Spleen (tissue), 11 donors: ENCODE results near the gene STAT3. TPM values are rescaled to one million over a fixed set of nuclear protein-coding genes. Genes with fewer than 3 reads are reported as not detected.

Experiments used
- DNase-seq: peaks from one replicate; pipeline ENCODE4 v3.0.0-alpha.2; 2020
- H3K27ac ChIP-seq, 8 donors: fragments of 200-600 bp; sonication (generic) in 7 of 8; 1 replicate in 4 of 8; 2 replicates in 4 of 8; pipeline versions ENCODE4 v1.5.0 to v1.8.0; 2016 to 2021; ENCODE audit warnings: inconsistent platforms in 4 of 8, mild to moderate bottlenecking in 4 of 8, moderate library complexity in 1 of 8
- H3K27me3 ChIP-seq, 7 donors: fragments of 200-600 bp; sonication (generic) in 6 of 7; replicated peaks in 1 of 7; 1 replicate in 4 of 7; 2 replicates in 3 of 7; pipeline versions ENCODE4 v1.5.0 to v1.8.0; 2016 to 2021; ENCODE audit warnings: inconsistent platforms in 3 of 7, mild to moderate bottlenecking in 1 of 7
- H3K36me3 ChIP-seq, 6 donors: fragments of 200-600 bp; sonication (generic) in 5 of 6; 1 replicate in 4 of 6; 2 replicates in 2 of 6; pipeline versions ENCODE4 v1.5.0 to v1.8.0; 2016 to 2021; ENCODE audit warnings: inconsistent platforms in 2 of 6
- H3K4me1 ChIP-seq, 6 donors: fragments of 200-600 bp; sonication (generic) in 5 of 6; 1 replicate in 3 of 6; 2 replicates in 3 of 6; pipeline versions ENCODE4 v1.5.0 to v1.8.0; 2016 to 2021; ENCODE audit warnings: inconsistent platforms in 3 of 6
- H3K4me3 ChIP-seq, 8 donors: fragments of 200-600 bp; sonication (generic) in 7 of 8; 1 replicate in 4 of 8; 2 replicates in 4 of 8; pipeline versions ENCODE4 v1.5.0 to v1.8.0; 2016 to 2021; ENCODE audit warnings: inconsistent platforms in 4 of 8, mild to moderate bottlenecking in 4 of 8, moderate library complexity in 2 of 8
- H3K9me3 ChIP-seq, 8 donors: fragments of 200-600 bp; sonication (generic) in 7 of 8; 1 replicate in 4 of 8; 2 replicates in 4 of 8; pipeline versions ENCODE4 v1.5.0 to v1.8.0; 2016 to 2021; ENCODE audit warnings: inconsistent platforms in 4 of 8
- CTCF ChIP-seq, 11 experiments: fragments of 200-600 bp in 7 of 11; fragments of 450-650 bp in 4 of 11; sonication (generic) in 4 of 11; IDR thresholded peaks in 8 of 11; conservative IDR thresholded peaks in 3 of 11; 1 replicate in 7 of 11; 2 replicates in 4 of 11; pipeline versions ENCODE4 v1.4.0 to v1.8.0; 2016 to 2021; ENCODE audit warnings: antibody characterized with exemption in 11 of 11, inconsistent platforms in 4 of 11, mild to moderate bottlenecking in 1 of 11
- POLR2A ChIP-seq, 3 donors: fragments of 450-650 bp; IDR thresholded peaks; one replicate each; pipeline ENCODE4 v1.5.1; 2017; ENCODE audit warnings: antibody characterized with exemption in 3 of 3, mild to moderate bottlenecking in 1 of 3
- POLR2AphosphoS5 ChIP-seq, 3 donors: sonication (generic); formaldehyde crosslinking; IDR thresholded peaks; one replicate each; pipeline ENCODE4 v1.5.1; 2017; ENCODE audit warnings: antibody characterized with exemption in 3 of 3
- WGBS, 5 donors: extraction: QIAGEN DNeasy Blood & Tissue Kit in 3 of 5; methylation state at CpG; one replicate each; pipeline versions ENCODE4 v1.1.5 to v1.1.7; 2013 to 2018; 5-methylcytosine and 5-hydroxymethylcytosine counted together
- intact Hi-C: fragments of 100-400 bp; cut with DNase I; formaldehyde crosslinking; loops from one replicate; pipeline ENCODE4 v1.15.0; 2023; ENCODE audit warnings: low total_unique reads
- polyA plus RNA-seq, 3 donors: library from polyadenylated mRNA; stranded (reverse); fragments of 200-250 nt; gene quantifications; one replicate each; pipeline ENCODE4 v1.2.1, GENCODE V29; 2013
- total RNA-seq, 7 donors: library from RNA; depleted of rRNA in 3 of 7; stranded (reverse); fragments of >200 nt in 3 of 7; fragmentation: NEBNext Ultra II Directional in 4 of 7; extraction: Animal tissue kit (Norgen Biotek cat#: 25700) in 4 of 7; gene quantifications; one replicate each; pipeline versions ENCODE4 v1.1.0 to v1.2.1, GENCODE V29; 2016 to 2021
- donor health status: healthy with polysubstance abuse.
- donor health status: DM: no; HTN: no; CAD: no; lungs with moderate emphysema.
- donor health status: DM: no; HTN: no; CAD: no.
- donor health status: Bipolar disorder and iron deficiency.
- donor health status: healthy.
- donor health status: DM: no; HTN: no; CAD: no.
- donor health status: DM: yes; HTN: yes; CAD: no.

STAT3 gene
- total and polyA plus RNA-seq, 10 donors: 18.3 to 326 (median 241) TPM

- no peak for DNase-seq
- H3K4me1 ChIP-seq: peaks cover 64 to 100% (median 74%) of the 10 kb centered on the region in 6 donors
- H3K27ac ChIP-seq: peak overlapping the region in 5 of 8 donors; percentile 14 to 83 (median 79)
- H3K27me3 ChIP-seq: no peaks in the 10 kb centered on the region
- no peak overlapping the region for H3K4me3 ChIP-seq
- TF ChIP-seq CTCF (IDR thresholded peaks at IDR 0.05 in 8 of 11, conservative IDR thresholded peaks at IDR 0.05 in 3 of 11) (no peak), POLR2A (IDR thresholded peaks at IDR 0.05) (no peak), POLR2AphosphoS5 (IDR thresholded peaks at IDR 0.05) (no peak)
- WGBS, 5 donors: 53 to 75% (median 63%) methylated on average over 4 of the region's 4 CpGs
- intact Hi-C loops: no loop called here
- H3K9me3 ChIP-seq: no peaks in the 10 kb centered on the region
- H3K36me3 ChIP-seq: peaks cover 0 to 99% (median 53%) of the 10 kb centered on the region in 6 donors
These were observed 71.5 kb downstream of the STAT3 start for GRCh38 chr17:42316755-42317154.

GRCh38 chr17:42315402-42316156 lies 72.7 kb downstream of the STAT3 start:
- H3K36me3 ChIP-seq: peaks cover 0 to 99% (median 51%) of the 10 kb centered on the region in 6 donors
- WGBS, 5 donors: 48 to 61% (median 50%) methylated on average over 9 to 10 of the region's 10 CpGs
- peak; percentile 83 for DNase-seq
- no peaks in the 10 kb centered on the region for H3K27me3 ChIP-seq
- H3K4me1 ChIP-seq: peaks cover 64 to 100% (median 76%) of the 10 kb centered on the region in 6 donors
- intact Hi-C loops: no loop called here
- peak overlapping the region; percentile 60 to 83 (median 78) for H3K27ac ChIP-seq
- H3K9me3 ChIP-seq: no peaks in the 10 kb centered on the region
- TF ChIP-seq POLR2A (IDR thresholded peaks at IDR 0.05): no peak
- peak in 2 of 3 donors; percentile 11 to 35 for TF ChIP-seq POLR2AphosphoS5 (IDR thresholded peaks at IDR 0.05)
- H3K4me3 ChIP-seq: no peak overlapping the region

- peaks cover 52 to 90% (median 60%) of the 10 kb centered on the region in 6 donors for H3K4me1 ChIP-seq
- WGBS, 5 donors: 70 to 80% (median 73%) methylated on average over 14 of the region's 14 CpGs
- no peak for DNase-seq
- no peaks in the 10 kb centered on the region for H3K27me3 ChIP-seq
- H3K36me3 ChIP-seq: peaks cover 0 to 99% (median 56%) of the 10 kb centered on the region in 6 donors
- H3K9me3 ChIP-seq: no peaks in the 10 kb centered on the region
- peak overlapping the region; percentile 60 to 83 (median 78) for H3K27ac ChIP-seq
- intact Hi-C loops: no loop called here
- TF ChIP-seq POLR2A (IDR thresholded peaks at IDR 0.05) (no peak), POLR2AphosphoS5 (IDR thresholded peaks at IDR 0.05) (peak; percentile 39 to 80 (median 61))
- no peak overlapping the region for H3K4me3 ChIP-seq
These were observed 74.3 kb downstream of the STAT3 start for GRCh38 chr17:42313773-42314566.

- no peak for TF ChIP-seq POLR2AphosphoS5 (IDR thresholded peaks at IDR 0.05)
- no peak for TF ChIP-seq POLR2A (IDR thresholded peaks at IDR 0.05)
- no peak for TF ChIP-seq CTCF (IDR thresholded peaks at IDR 0.05 in 8 of 11, conservative IDR thresholded peaks at IDR 0.05 in 3 of 11)
- H3K27ac ChIP-seq: peak overlapping the region in 5 of 8 donors; percentile 69 to 83 (median 79)
- no peak overlapping the region for H3K4me3 ChIP-seq
- H3K27me3 ChIP-seq: no peaks in the 10 kb centered on the region
- intact Hi-C loops: no loop called here
- WGBS, 5 donors: 72 to 88% (median 84%) methylated on average over 4 of the region's 4 CpGs
- no peak for DNase-seq
- H3K9me3 ChIP-seq: no peaks in the 10 kb centered on the region
- peaks cover 52 to 84% (median 57%) of the 10 kb centered on the region in 6 donors for H3K4me1 ChIP-seq
- H3K36me3 ChIP-seq: peaks cover 0 to 99% (median 59%) of the 10 kb centered on the region in 6 donors
These were observed 74.9 kb downstream of the STAT3 start for GRCh38 chr17:42313389-42313772.
